ENCODE results near the gene EIF4B. TPM values are rescaled to one million over a fixed set of nuclear protein-coding genes. Genes with fewer than 3 reads are reported as not detected.

EIF4B gene
- total RNA-seq, 1 donor from 2014 or later, result 181 TPM

DNA sequence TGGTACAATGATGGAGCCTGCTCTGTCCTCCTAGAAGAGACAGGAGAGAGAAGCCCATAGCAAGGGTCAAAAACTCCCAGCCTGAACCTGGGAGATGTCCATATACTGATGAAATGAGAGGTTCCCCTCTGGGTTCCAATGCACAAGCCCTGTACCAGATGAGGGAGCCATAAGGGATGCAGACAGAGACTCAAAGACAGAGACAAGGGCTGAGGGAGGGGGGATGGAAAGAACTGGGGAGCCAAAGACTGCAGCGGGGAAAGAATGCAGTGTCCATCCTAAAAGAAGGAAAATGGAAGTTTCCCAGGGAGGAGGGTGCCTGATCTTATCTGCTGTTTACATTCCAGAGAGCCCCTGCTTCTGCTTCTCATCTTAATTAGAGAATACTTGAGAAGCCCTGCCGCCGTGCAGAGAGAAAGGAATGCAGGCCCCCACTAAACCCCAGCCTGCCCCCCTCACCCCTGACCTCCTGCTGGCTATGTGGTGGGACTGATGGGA is 29.6 kb upstream of the EIF4B start:
- Histone ChIP-seq H3K4me3 (no peak overlapping the region), H3K27me3 (no peaks in the 10 kb centered on the region), H3K36me3 (no peaks in the 10 kb centered on the region), H3K27ac (no peak overlapping the region), H3K4me1 (peaks cover 3 to 5% of the 10 kb centered on the region in 2 donors), H3K9me3 (no peaks in the 10 kb centered on the region)
- TF ChIP-seq, protein P1, sequence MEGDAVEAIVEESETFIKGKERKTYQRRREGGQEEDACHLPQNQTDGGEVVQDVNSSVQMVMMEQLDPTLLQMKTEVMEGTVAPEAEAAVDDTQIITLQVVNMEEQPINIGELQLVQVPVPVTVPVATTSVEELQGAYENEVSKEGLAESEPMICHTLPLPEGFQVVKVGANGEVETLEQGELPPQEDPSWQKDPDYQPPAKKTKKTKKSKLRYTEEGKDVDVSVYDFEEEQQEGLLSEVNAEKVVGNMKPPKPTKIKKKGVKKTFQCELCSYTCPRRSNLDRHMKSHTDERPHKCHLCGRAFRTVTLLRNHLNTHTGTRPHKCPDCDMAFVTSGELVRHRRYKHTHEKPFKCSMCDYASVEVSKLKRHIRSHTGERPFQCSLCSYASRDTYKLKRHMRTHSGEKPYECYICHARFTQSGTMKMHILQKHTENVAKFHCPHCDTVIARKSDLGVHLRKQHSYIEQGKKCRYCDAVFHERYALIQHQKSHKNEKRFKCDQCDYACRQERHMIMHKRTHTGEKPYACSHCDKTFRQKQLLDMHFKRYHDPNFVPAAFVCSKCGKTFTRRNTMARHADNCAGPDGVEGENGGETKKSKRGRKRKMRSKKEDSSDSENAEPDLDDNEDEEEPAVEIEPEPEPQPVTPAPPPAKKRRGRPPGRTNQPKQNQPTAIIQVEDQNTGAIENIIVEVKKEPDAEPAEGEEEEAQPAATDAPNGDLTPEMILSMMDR (IDR thresholded peaks at IDR 0.05), result no peak
- intact Hi-C loops (cut with DNase I), result loop anchor here (10.0 kb wide), 1 partner anchor 602 kb away; no protein-coding TSS in a partner anchor
- DNase-seq (ENCODE audit: low spot score in 2 of 2), result no peak

DNA sequence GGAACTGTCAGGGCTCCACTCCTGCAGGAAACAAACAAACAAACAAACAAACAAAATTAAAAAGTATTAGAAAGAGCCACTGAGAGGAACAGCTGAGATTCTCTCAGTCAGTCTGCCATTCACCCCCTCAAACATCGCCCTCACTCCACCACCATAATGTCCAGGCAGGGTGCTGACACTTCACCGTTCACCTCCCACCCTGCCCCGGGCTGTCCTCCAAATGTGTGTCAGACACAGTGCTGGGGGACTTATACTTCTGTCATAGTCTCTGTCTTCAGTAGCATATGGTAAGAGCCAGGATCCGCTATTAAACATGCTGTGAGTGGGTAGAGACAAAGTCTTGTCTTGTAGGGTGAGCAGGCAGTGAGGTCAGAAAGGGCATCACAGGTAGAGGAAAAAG is 29.1 kb upstream of the EIF4B start:
- no peak overlapping the region for H3K27ac ChIP-seq
- intact Hi-C loops (cut with DNase I), result loop anchor here (10.0 kb wide), 1 partner anchor 602 kb away; no protein-coding TSS in a partner anchor
- no peak for DNase-seq (ENCODE audit: low spot score in 2 of 2)
- no peaks in the 10 kb centered on the region for H3K36me3 ChIP-seq
- H3K4me1 ChIP-seq, result peaks cover 3 to 5% of the 10 kb centered on the region in 2 donors
- H3K27me3 ChIP-seq, result no peaks in the 10 kb centered on the region
- H3K4me3 ChIP-seq, result no peak overlapping the region
- TF ChIP-seq, protein P1 (IDR thresholded peaks at IDR 0.05), result no peak
- no peaks in the 10 kb centered on the region for H3K9me3 ChIP-seq

DNA sequence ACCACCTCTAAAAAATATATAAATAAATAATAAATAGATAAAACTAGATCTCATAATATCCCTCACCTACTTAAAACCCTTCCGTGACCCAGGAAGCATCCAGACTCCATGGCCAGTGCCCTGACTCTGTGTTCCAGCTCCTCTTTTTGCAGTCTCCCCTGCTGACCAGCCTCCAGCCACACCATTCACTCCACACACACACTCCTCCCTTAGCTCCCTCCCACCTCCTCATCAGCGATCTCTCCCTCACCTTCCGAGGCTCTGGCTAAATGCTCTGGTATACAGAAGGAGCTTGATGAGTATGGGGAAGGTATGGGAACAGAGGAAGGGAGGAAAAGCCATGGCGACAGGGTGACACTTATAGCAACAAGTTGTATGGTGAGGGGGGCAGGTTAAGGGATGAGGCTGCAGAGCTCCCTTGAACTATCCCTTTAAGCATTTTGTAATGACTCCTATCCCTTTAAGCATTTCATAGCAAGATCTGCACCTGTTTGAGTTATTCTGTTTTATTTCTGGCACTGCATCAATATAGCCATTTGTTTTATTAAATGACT is 26.1 kb upstream of the EIF4B start:
- intact Hi-C loops (cut with DNase I), result loop anchor here (2.0 to 5.0 kb wide), 2 partner anchors 78 to 823 kb away; no protein-coding TSS in a partner anchor
- Histone ChIP-seq H3K27ac (no peak overlapping the region), H3K27me3 (no peaks in the 10 kb centered on the region), H3K9me3 (no peaks in the 10 kb centered on the region), H3K4me3 (no peak overlapping the region), H3K4me1 (no peaks in the 10 kb centered on the region), H3K36me3 (no peaks in the 10 kb centered on the region)
- TF ChIP-seq, protein P1 (IDR thresholded peaks at IDR 0.05), result no peak
- DNase-seq (ENCODE audit: low spot score in 2 of 2), result no peak

DNA sequence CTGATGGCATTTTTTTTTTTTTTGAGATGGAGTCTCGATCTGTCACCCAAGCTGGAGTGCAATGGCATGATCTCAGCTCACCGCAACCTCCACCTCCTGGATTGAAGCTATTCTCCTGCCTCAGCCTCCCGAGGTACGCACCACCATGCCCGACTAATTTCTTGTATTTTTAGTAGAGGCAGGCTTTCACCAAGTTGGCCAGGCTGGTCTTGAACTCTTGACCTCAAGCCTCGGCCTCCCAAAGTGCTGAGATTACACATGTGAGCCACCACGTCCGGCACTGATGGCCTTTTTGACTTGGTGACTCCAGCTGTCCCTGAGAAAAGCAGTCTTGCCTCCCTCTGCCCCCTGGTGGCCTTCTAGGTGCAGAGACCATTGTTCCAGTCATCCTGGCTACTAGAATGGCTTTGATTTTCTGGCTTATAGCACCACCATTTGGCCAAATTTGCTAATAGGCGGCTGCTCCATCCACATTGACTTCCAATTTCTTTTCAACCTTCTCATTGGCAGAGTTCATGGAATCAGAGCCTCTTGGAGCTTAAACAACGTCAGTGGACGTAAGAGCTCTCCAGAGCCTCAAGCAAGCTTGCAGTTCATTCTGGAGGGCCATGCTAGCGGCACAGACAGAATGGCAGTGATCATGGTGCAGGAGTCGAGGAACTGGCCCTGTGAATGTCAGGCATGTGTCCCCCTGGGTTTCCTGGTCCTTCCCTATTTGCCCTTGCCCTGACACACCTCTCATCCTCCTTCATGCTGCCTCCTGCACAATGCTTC is 25.4 kb upstream of the EIF4B start:
- Histone ChIP-seq H3K4me3 (no peak overlapping the region), H3K27ac (no peak overlapping the region), H3K4me1 (no peaks in the 10 kb centered on the region), H3K27me3 (no peaks in the 10 kb centered on the region), H3K9me3 (no peaks in the 10 kb centered on the region), H3K36me3 (no peaks in the 10 kb centered on the region)
- TF ChIP-seq, protein P1 (IDR thresholded peaks at IDR 0.05), result peak; percentile 87 to 99 (median 96)
- peak; percentile 50 to 95 for DNase-seq (ENCODE audit: low spot score in 2 of 2)
- intact Hi-C loops (cut with DNase I), result loop anchor here (1.0 to 5.0 kb wide), 3 partner anchors 79 to 824 kb away; no protein-coding TSS in a partner anchor

DNA sequence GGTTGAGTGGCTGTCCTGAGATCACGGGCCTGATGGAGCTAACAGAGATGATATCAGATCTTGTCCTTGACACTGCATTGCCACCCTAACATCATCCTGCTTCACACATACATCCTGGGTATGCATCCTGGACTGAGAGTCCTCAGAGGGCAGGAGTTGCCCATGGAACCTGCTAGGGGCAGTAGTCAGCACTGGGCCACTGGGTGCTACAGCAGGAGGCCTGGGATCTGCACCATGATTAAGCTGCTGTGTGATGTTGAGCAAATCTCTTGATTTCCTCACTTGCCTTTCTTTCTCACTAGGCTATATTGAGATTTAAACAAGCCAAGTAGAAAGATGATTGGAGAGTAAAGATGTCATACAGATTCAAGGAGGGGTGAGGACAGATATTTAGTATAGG is 22.1 kb upstream of the EIF4B start:
- intact Hi-C loops (cut with DNase I), result loop anchor here (5.0 kb wide), 1 partner anchor 82 kb away; no protein-coding TSS in a partner anchor

More for the DNA sequence above, 22.1 kb upstream of the EIF4B start:
- Histone ChIP-seq H3K4me1 (no peaks in the 10 kb centered on the region), H3K27me3 (no peaks in the 10 kb centered on the region), H3K9me3 (no peaks in the 10 kb centered on the region), H3K4me3 (no peak overlapping the region), H3K36me3 (no peaks in the 10 kb centered on the region), H3K27ac (no peak overlapping the region)
- DNase-seq (ENCODE audit: low spot score in 2 of 2), result no peak
- TF ChIP-seq, protein P1 (IDR thresholded peaks at IDR 0.05), result no peak

Measured in ascending aorta (tissue), 2 donors.